ENCODE data around the gene KATNAL2.
"Not testable (repeated sequence)": the region's sequence is repeated elsewhere in the genome, so short reads cannot be mapped to it uniquely, and the experiment has no call there.

The KATNAL2 gene

DNA sequence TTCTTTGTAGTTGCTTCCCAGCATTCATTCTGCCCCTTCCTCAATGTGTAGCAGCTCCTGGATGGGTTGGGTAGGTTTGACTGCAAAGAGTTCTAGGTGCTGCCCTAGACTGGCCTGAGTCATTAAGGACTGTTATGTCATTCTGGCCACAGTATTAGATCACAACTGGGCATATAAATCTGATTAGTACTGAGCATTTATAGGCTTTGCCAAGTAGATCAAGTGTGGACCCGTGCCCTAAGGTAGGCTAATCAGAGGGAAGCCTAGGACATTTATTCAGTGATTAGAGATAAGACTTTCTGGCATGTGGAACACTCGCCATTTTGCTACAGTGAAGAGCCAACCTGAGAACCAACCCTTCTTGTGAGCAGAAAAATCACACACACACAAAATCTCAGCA lies 2.7 kb downstream of the KATNAL2 start:
- TF ChIP-seq Cebpa-rat (IDR thresholded peaks at IDR 0.05): no peak
- Histone ChIP-seq H3K36me3 (no peaks in the 10 kb centered on the region), H3K4me3 (no peak overlapping the region), H3K9ac (no peak overlapping the region), H3K9me3 (peaks cover 5% of the 10 kb centered on the region; the same call in 1 of the 2 replicates), H3K4me1 (peaks cover 25% of the 10 kb centered on the region), H4K20me1 (peaks cover 13% of the 10 kb centered on the region), H3K4me2 (no peak overlapping the region), H3K27ac (no peak overlapping the region), H3K27me3 (no peaks in the 10 kb centered on the region)

DNA sequence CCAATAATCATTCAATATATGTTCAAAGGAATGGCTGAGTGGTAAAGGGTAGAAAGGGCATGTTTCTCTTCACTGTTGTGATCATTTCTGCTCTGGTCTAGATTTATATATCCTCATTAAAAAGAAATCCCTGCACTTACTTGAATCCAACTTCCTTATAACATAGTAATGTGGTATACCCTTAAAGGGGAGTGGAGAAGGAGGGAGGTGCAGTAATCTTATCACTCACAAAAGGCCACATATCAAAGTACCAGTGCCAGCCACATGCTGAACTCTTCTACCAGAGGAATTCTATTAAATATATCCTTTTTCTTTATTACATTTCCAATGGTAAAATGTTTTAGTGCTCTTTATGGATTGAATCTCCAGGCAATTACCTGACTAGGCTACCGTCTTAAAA lies 3.3 kb downstream of the KATNAL2 start:
- no peak overlapping the region for H3K9ac ChIP-seq
- H3K9me3 ChIP-seq: peaks cover 5% of the 10 kb centered on the region; the same call in 1 of the 2 replicates
- H4K20me1 ChIP-seq: peaks cover 8% of the 10 kb centered on the region
- no peak overlapping the region for H3K27ac ChIP-seq
- H3K36me3 ChIP-seq: no peaks in the 10 kb centered on the region
- TF ChIP-seq Cebpa-rat (IDR thresholded peaks at IDR 0.05): no peak
- no peaks in the 10 kb centered on the region for H3K27me3 ChIP-seq
- H3K4me3 ChIP-seq: no peak overlapping the region
- H3K4me1 ChIP-seq: peaks cover 19% of the 10 kb centered on the region
- H3K4me2 ChIP-seq: no peak overlapping the region

DNA sequence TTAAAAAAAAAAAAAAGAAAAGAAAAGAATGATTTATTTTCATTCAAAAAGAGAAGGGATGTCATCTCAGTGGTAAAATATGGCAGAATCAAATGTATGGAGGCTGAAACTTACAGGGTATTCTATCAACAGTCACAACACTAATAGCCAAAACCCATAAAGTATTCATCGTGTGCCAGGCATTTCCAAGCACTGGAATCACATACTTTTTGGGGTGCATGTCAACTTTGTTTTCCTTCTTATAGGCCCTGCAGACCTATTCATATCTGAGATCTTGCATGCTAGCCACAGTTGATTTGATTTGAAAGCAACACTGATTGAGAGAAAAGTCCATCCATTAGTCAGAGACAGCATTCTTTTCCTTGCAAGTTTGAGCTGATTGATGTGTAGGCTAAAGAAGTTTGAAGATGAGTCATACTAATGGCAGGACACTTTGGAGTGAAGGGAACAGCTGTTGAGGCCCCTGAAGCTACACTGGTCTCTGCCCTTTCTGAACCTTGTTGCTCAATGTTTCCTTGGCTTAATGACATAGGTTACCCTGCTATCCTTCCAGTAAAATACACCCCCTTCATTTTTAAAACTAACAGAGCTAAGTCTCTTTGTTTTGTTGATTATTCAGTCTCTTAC lies 22.0 kb downstream of the KATNAL2 start:
- Histone ChIP-seq H3K27me3 (no peaks in the 10 kb centered on the region), H3K27ac (no peak overlapping the region), H3K4me3 (no peak overlapping the region), H4K20me1 (no peaks in the 10 kb centered on the region), H3K4me1 (peaks cover 11% of the 10 kb centered on the region), H3K36me3 (no peaks in the 10 kb centered on the region), H3K4me2 (no peak overlapping the region), H3K9me3 (peaks cover 10% of the 10 kb centered on the region), H3K9ac (no peak overlapping the region)
- TF ChIP-seq Cebpa-rat (IDR thresholded peaks at IDR 0.05): no peak

DNA sequence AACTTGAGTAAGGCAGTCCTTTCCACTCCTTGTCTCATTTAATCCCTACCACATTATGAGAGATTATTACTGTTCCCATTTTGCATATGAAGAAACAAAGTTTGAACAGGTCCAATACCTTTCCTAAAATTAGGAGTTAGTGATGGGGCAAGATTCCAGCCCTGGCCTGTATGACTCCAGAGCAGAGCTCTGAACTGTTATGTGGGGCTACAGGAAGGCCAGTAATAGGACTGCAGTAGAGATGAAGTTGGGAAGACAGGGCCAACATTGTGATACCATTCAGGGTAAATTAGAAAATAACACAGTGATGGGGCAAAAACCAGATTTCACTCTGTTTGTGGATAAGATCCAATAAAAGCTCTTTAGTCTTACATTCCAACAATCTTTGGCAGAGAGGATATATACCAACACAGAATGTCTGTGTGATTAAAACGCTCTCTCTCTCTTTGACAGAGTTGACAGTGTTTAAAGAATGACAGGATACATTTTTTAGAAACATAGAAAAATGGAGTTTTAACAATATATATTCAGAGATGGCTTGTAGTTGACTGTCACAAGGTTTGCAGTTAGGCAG lies 22.7 kb downstream of the KATNAL2 start:
- H3K9me3 ChIP-seq: peaks cover 7% of the 10 kb centered on the region
- no peak overlapping the region for H3K4me3 ChIP-seq
- H3K4me1 ChIP-seq: peaks cover 7% of the 10 kb centered on the region
- H3K4me2 ChIP-seq: no peak overlapping the region
- no peak overlapping the region for H3K9ac ChIP-seq
- no peak for TF ChIP-seq Cebpa-rat (IDR thresholded peaks at IDR 0.05)
- H3K36me3 ChIP-seq: no peaks in the 10 kb centered on the region
- no peaks in the 10 kb centered on the region for H4K20me1 ChIP-seq
- H3K27ac ChIP-seq: no peak overlapping the region
- no peaks in the 10 kb centered on the region for H3K27me3 ChIP-seq

DNA sequence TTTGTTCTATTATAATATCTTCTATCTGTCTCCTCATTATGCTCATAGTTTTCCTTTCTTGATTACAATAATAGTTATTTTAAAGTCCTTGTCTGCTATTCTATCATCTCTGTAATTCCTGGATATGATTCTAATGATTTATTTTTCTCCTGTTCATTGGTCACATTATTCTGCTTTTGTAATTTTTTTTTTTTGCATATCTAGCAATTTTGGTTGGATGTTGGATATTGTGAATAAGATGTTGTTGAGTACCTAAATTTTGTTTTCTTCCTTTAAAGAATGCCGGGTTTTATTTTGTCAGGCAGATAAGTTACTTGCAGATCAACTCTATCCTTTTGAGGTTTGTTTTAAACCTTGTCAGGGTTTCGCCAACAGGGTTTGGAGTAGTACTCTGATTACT lies 25.2 kb downstream of the KATNAL2 start:
- Histone ChIP-seq H3K36me3 (peaks cover 9% of the 10 kb centered on the region; the same call in 1 of the 2 replicates), H3K4me3 (no peak overlapping the region), H3K4me2 (no peak overlapping the region), H3K9me3 (peaks cover 16% of the 10 kb centered on the region), H3K9ac (no peak overlapping the region), H3K4me1 (no peaks in the 10 kb centered on the region), H4K20me1 (no peaks in the 10 kb centered on the region), H3K27ac (no peak overlapping the region), H3K27me3 (peaks cover 11% of the 10 kb centered on the region)
- TF ChIP-seq Cebpa-rat (IDR thresholded peaks at IDR 0.05): no peak

DNA sequence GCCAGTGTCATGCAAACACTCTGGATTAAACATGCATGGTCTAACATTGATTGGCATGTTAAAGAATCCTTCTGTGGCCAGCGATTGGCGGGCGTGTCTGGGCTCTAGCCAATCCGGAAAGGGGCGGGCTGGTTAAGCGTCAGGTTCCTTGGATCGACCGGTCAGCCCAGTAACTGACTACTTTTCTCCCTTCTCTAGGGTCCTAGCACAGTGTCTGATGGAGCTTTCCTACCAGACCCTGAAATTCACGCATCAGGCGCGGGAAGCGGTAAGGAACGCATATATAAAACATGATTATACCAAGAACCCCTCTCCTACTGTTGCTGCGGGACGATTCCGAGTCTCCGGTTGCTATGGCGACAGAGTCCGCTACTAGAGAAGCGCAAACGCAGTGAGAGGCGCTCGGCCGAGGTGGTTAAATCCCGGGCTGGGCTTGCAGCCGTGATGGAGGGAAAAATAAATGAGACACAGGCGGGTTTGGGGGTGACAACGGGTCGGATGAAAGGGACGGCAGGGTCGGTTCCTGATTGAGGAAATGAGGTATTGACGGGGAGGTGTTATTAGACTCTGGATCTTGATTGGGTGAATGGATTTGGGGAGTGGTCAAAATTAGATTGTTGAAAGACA lies 29.4 kb downstream of the KATNAL2 start:
- H3K4me3 ChIP-seq: no peak overlapping the region

DNA sequence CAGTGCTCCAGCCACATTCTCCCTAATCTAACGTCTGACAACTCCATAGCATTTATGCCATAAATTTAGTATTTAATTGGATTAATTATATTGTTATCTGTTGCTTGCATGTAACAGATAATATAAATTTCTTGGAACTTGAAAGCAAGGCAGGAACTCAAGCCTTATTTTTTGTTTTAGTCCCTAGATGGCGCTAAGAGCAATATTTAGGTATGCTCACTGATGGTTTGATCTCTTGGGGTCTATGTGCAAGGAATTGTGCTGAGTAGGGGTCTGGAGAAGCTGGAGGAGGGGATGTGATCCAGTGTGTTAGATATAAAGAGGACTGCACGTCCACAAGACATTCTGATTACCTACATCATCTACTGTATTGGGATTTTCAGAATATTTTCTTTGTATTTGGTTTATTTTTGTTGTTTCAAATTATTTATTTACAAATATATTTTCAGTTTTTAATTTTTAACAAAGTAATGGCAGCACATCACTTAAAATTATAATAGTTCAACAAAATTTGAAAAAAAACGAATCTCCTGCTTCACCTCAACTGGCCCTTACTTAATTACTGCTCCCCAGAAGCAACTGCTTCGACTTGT lies 32.8 kb downstream of the KATNAL2 start:
- H3K27me3 ChIP-seq: peaks cover 11% of the 10 kb centered on the region

More for the DNA sequence above, 29.4 kb downstream of the KATNAL2 start:
- Histone ChIP-seq H3K27ac (no peak overlapping the region), H4K20me1 (no peaks in the 10 kb centered on the region), H3K36me3 (peaks cover 9% of the 10 kb centered on the region; the same call in 1 of the 2 replicates), H3K27me3 (peaks cover 11% of the 10 kb centered on the region), H3K9me3 (peaks cover 17% of the 10 kb centered on the region), H3K4me2 (no peak overlapping the region), H3K9ac (no peak overlapping the region), H3K4me1 (no peaks in the 10 kb centered on the region)
- TF ChIP-seq Cebpa-rat (IDR thresholded peaks at IDR 0.05): no peak

DNA sequence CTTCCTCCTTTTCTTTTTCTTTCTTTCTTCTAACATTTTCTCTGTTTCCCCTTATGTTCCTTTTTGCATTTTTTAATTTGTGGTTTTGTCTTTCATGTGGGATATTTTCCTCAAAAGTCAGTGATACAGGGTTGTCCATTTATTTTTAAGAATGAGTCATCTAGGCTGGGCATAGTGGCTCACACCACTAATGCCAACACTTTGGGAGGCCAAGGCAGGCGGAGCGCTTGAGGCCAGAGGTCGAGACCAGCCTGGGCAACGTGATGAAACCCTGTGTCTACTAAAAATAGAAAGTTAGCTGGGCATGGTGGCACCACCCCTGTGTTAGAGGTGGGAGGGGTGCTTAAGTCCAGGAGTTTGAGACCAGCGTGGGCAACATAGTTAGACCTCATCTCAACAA lies 35.8 kb downstream of the KATNAL2 start:
- Histone ChIP-seq H3K4me3 (no peak overlapping the region), H3K27me3 (no peaks in the 10 kb centered on the region), H3K36me3 (no peaks in the 10 kb centered on the region), H3K27ac (no peak overlapping the region), H4K20me1 (no peaks in the 10 kb centered on the region), H3K4me1 (peaks cover 4% of the 10 kb centered on the region; the same call in 1 of the 2 replicates), H3K9me3 (no peaks in the 10 kb centered on the region), H3K4me2 (no peak overlapping the region), H3K9ac (no peak overlapping the region)
- TF ChIP-seq Cebpa-rat (IDR thresholded peaks at IDR 0.05): no peak

More for the DNA sequence above, 32.8 kb downstream of the KATNAL2 start:
- Histone ChIP-seq H3K9me3 (peaks cover 17% of the 10 kb centered on the region), H3K36me3 (peaks cover 9% of the 10 kb centered on the region; the same call in 1 of the 2 replicates), H3K27ac (no peak overlapping the region), H3K9ac (no peak overlapping the region), H3K4me3 (no peak overlapping the region), H3K4me2 (no peak overlapping the region), H3K4me1 (peaks cover 4% of the 10 kb centered on the region; the same call in 1 of the 2 replicates), H4K20me1 (no peaks in the 10 kb centered on the region)
- TF ChIP-seq Cebpa-rat (IDR thresholded peaks at IDR 0.05): no peak

DNA sequence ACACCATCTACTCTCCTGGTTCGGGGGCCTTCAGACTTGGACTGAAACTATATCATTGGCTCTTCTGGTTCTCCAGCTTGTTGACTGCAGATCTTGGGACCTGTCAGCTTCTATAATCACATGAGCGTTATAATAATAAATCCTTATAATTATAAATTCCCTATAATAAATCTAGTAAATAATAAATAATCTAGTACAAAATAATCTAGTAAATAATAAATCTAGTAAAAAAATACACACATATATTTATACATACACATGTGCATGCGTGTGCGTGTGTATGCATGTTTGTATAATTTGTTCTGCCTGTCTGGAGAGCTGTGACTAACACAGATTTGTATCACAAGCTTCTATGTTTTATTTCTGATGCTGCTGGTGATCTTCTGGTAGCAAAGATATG lies 40.8 kb downstream of the KATNAL2 start:
- H3K4me3 ChIP-seq: no peak overlapping the region
- H3K27me3 ChIP-seq: no peaks in the 10 kb centered on the region
- peaks cover 26% of the 10 kb centered on the region for H3K9me3 ChIP-seq
- H3K4me1 ChIP-seq: peaks cover 4% of the 10 kb centered on the region; the same call in 1 of the 2 replicates
- no peak overlapping the region for H3K27ac ChIP-seq
- H4K20me1 ChIP-seq: no peaks in the 10 kb centered on the region
- no peak for TF ChIP-seq Cebpa-rat (IDR thresholded peaks at IDR 0.05)
- peaks cover 5% of the 10 kb centered on the region; the same call in 1 of the 2 replicates for H3K36me3 ChIP-seq
- H3K4me2 ChIP-seq: no peak overlapping the region
- no peak overlapping the region for H3K9ac ChIP-seq

DNA sequence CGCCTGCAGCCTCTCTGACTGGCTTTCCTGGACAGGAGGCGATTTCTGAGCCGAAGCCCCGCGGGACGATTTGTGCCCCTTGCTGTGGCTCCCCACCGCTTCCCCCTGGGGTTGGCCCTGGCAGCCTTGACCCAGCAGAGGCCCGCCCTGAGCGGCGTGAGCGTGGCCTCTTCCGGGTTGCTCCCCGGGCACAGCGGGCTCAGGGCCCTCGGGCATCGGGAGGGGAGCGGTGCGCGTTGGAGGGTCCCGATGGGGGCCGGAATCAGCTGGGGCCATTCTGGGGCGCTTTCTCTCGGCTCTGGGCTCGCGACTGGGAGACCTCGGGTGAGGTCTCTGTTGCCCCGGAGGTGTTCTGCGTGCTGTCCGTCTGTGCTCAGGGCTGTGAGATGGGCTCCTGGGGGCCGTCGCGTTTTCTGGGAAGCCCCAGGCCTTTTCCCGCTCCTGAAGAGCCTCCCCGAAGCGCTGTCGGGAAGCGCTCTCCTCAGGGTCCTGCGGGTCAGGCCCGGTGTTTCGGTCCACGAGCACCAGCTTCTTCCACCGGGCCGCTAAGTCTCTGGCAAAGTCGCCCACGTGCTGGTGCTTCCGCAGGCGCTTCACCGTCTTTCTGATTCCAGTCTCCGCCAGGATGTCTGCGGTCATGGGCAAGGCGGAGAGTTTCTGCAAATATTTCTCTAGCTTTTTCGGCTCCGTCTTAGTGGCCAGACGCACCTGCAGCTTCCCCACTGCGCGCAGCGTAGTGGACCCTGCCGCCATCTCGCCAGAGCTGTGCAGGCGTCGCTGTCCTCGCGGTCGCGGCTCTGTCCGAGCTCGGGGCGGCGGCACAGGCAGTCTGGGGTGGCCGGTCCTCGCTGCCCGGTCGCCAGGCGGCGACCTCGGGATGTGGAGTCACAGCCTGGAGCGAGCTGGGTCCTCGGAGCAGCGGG lies 46.5 kb downstream of the KATNAL2 start:
- not testable (repeated sequence) for H3K4me2 ChIP-seq, H4K20me1 ChIP-seq, H3K27ac ChIP-seq, H3K4me3 ChIP-seq, H3K4me1 ChIP-seq, H3K36me3 ChIP-seq, H3K27me3 ChIP-seq, H3K9ac ChIP-seq
- H3K9me3 ChIP-seq: peaks cover 30% of the 10 kb centered on the region

DNA sequence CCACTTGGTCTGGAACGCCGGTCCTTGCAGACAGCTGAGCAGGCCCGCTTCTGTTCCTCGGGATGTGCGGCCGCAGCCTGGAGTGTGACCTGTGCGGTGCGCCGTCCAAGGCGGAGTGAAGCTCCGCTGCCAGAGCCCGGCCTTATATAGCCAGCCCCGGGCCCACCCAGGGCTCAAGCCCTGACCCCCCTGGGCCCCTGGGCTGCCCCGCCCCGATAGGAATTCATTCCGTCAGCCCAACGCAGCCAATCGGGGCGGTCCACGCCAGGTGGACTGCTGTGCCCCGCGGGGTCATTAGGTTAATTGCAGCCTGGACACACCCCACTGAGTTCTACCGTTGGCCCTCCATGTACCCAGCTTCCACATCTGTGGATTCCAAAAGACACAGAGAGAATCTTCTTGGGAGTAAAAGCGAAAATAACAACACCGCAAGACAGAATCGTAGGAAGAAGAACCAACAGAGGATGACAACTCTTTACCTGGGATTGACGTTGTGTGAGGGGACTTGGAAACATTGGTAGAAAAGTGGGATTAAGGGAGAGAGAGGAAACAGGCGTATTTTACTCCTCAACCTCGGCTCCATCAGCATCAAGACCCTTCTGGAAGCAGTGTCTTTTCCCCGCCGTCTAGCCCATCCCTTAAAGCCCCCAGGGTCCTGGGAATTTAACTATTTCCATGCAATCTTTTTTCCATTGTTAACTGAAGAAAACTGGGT lies 47.3 kb downstream of the KATNAL2 start:
- H3K9me3 ChIP-seq: peaks cover 26% of the 10 kb centered on the region
- H3K9ac ChIP-seq, H4K20me1 ChIP-seq, H3K27ac ChIP-seq, H3K4me1 ChIP-seq, H3K36me3 ChIP-seq, H3K4me3 ChIP-seq, H3K27me3 ChIP-seq, H3K4me2 ChIP-seq: not testable (repeated sequence)

DNA sequence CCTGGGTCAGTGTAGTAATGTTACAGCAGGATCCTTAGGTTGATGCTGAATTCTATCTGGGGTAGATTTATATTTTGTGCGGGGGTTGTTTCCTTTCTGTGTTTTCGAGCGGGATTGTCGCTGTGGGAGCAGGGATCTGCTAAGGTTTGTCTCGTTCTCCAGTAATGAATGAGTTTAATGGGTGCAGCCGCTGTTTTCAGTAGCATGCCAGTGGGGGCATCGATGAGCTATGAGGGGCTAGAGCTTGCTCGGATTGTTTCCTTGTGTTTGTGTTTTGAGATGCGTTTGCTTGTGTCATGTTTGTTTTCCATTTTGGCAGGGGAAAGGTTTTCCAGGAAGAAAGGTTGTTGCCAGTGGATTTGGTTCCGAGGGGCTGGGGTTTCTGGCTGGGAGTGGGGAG lies 48.9 kb downstream of the KATNAL2 start:
- H3K4me1 ChIP-seq, H3K36me3 ChIP-seq, H3K9ac ChIP-seq, H3K4me3 ChIP-seq, H3K4me2 ChIP-seq, H4K20me1 ChIP-seq, H3K27ac ChIP-seq, H3K27me3 ChIP-seq: not testable (repeated sequence)
- peaks cover 12% of the 10 kb centered on the region; the same call in 1 of the 2 replicates for H3K9me3 ChIP-seq
